ENCODE measurements around the gene AAGAB. TPM values are rescaled to one million over a fixed set of nuclear protein-coding genes. Genes with fewer than 3 reads are reported as not detected.

The AAGAB gene
- polyA plus RNA-seq, 1 donor from 2014 or later, result 114 TPM

GRCh38 chr15:67280217-67280616 is 25.8 kb upstream of the AAGAB start:
- no peak overlapping the region for H2AFZ ChIP-seq (ENCODE audit: low read depth, low read length)

GRCh38 chr15:67276666-67277065 is 22.2 kb upstream of the AAGAB start:
- no peak overlapping the region for H3K4me3 ChIP-seq (ENCODE audit: low read length)
- H3K27me3 ChIP-seq (ENCODE audit: insufficient read depth, low read depth, low read length), result no peaks in the 10 kb centered on the region
- no peak overlapping the region for H3K9ac ChIP-seq (ENCODE audit: low read length)
- H3K9me3 ChIP-seq (ENCODE audit: low read length), result no peaks in the 10 kb centered on the region
- H3F3A ChIP-seq (ENCODE audit: insufficient read depth, low read length, poor library complexity, severe bottlenecking), result no peaks in the 10 kb centered on the region
- no peaks in the 10 kb centered on the region for H3K9me2 ChIP-seq (ENCODE audit: insufficient read depth, low read length)
- no peak overlapping the region for H3K27ac ChIP-seq (ENCODE audit: low read length)
- no peak overlapping the region for H2AFZ ChIP-seq (ENCODE audit: low read depth, low read length)
- H4K20me1 ChIP-seq (ENCODE audit: insufficient read depth), result no peaks in the 10 kb centered on the region
- no peak overlapping the region for H3K4me2 ChIP-seq (ENCODE audit: low read length)
- H3K36me3 ChIP-seq (ENCODE audit: insufficient read depth, low read length), result no peaks in the 10 kb centered on the region
- H3K79me2 ChIP-seq (replicated peaks; ENCODE audit: insufficient read depth, low read length), result no peaks in the 10 kb centered on the region
- TF ChIP-seq EP300 (conservative IDR thresholded peaks at IDR 0.05; ENCODE audit: poor library complexity, severe bottlenecking), result no peak
- no peak for TF ChIP-seq TAF1 (IDR thresholded peaks at IDR 0.05; ENCODE audit: low read depth)
- no peak for TF ChIP-seq MXI1 (conservative IDR thresholded peaks at IDR 0.05; ENCODE audit: poor library complexity, severe bottlenecking)
- TF ChIP-seq SMC3 (conservative IDR thresholded peaks at IDR 0.05; ENCODE audit: poor library complexity), result no peak
- no peak for TF ChIP-seq CTCF (IDR thresholded peaks at IDR 0.05; ENCODE audit: poor library complexity, severe bottlenecking)
- TF ChIP-seq POLR2AphosphoS5 (IDR thresholded peaks at IDR 0.05), result no peak
- TF ChIP-seq RAD21 (conservative IDR thresholded peaks at IDR 0.05), result no peak

More at GRCh38 chr15:67280217-67280616, 25.8 kb upstream of the AAGAB start:
- H3K9me2 ChIP-seq (ENCODE audit: insufficient read depth, low read length), result no peaks in the 10 kb centered on the region
- no peak overlapping the region for H3K4me2 ChIP-seq (ENCODE audit: low read length)
- no peak overlapping the region for H3K27ac ChIP-seq (ENCODE audit: low read length)
- H3K9me3 ChIP-seq (ENCODE audit: low read length), result no peaks in the 10 kb centered on the region
- TF ChIP-seq EZH2 (IDR thresholded peaks at IDR 0.05; ENCODE audit: borderline replicate concordance, insufficient read depth, low read length, poor library complexity, severe bottlenecking), result no peak
- TF ChIP-seq TAF1 (IDR thresholded peaks at IDR 0.05; ENCODE audit: low read depth), result no peak
- no peak for TF ChIP-seq SMC3 (conservative IDR thresholded peaks at IDR 0.05; ENCODE audit: poor library complexity)
- TF ChIP-seq RAD21 (conservative IDR thresholded peaks at IDR 0.05), result no peak
- TF ChIP-seq POLR2AphosphoS5 (IDR thresholded peaks at IDR 0.05), result no peak
- no peak for TF ChIP-seq MXI1 (conservative IDR thresholded peaks at IDR 0.05; ENCODE audit: poor library complexity, severe bottlenecking)
- TF ChIP-seq CTCF (IDR thresholded peaks at IDR 0.05; ENCODE audit: poor library complexity, severe bottlenecking), result no peak
- TF ChIP-seq REST (IDR thresholded peaks at IDR 0.05; ENCODE audit: borderline replicate concordance), result no peak
- TF ChIP-seq EP300 (conservative IDR thresholded peaks at IDR 0.05; ENCODE audit: poor library complexity, severe bottlenecking), result no peak
- no peak overlapping the region for H3K9ac ChIP-seq (ENCODE audit: low read length)
- H3K27me3 ChIP-seq (ENCODE audit: insufficient read depth, low read depth, low read length), result no peaks in the 10 kb centered on the region
- no peaks in the 10 kb centered on the region for H3F3A ChIP-seq (ENCODE audit: insufficient read depth, low read length, poor library complexity, severe bottlenecking)
- no peak overlapping the region for H3K4me3 ChIP-seq (ENCODE audit: low read length)
- no peaks in the 10 kb centered on the region for H3K79me2 ChIP-seq (replicated peaks; ENCODE audit: insufficient read depth, low read length)
- H3K36me3 ChIP-seq (ENCODE audit: insufficient read depth, low read length), result no peaks in the 10 kb centered on the region
- H4K20me1 ChIP-seq (ENCODE audit: insufficient read depth), result no peaks in the 10 kb centered on the region

Measured in neural cell (in vitro differentiated cells).